ENCODE measurements around the gene RPRD1B. TPM values are rescaled to one million over a fixed set of nuclear protein-coding genes. Genes with fewer than 3 reads are reported as not detected.

RPRD1B gene
- total RNA-seq, 1 experiment from 2014 or later, result 112 TPM

DNA sequence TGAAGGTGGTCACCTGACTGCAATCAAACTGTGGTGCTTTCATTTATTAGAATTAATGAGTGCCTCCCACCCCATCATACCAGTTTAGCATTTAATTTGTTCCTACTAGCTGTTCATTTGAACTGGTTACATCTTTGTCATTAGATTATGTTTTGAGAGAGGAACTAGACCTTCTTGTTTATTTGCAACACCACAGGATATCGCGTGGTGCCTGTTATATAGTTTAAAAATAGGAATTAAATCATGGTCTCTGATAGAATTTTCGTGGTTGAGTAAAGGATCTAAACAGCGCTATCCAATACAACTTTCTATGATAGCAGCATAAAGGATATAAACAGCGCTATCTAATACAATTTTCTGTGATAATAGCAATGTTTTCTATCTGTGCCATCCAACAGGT lies 2.8 kb downstream of the RPRD1B start:
- peaks cover 68% of the 10 kb centered on the region for H3K36me3 Mint-ChIP-seq (ENCODE audit: insufficient read depth, unreplicated experiment)
- no peaks in the 10 kb centered on the region for H3K27me3 Mint-ChIP-seq (ENCODE audit: insufficient read depth, unreplicated experiment)
- no peak for DNase-seq
- ChIA-PET CTCF (no interaction called here), POLR2A (no interaction called here)
- no peaks in the 10 kb centered on the region for H3K9me3 ChIP-seq
- no TSS peak for BruUV-seq (replicated peaks)
- intact Hi-C loops (cut with micrococcal nuclease; ENCODE audit: unreplicated experiment), result no loop called here
- TF ChIP-seq, protein P1, sequence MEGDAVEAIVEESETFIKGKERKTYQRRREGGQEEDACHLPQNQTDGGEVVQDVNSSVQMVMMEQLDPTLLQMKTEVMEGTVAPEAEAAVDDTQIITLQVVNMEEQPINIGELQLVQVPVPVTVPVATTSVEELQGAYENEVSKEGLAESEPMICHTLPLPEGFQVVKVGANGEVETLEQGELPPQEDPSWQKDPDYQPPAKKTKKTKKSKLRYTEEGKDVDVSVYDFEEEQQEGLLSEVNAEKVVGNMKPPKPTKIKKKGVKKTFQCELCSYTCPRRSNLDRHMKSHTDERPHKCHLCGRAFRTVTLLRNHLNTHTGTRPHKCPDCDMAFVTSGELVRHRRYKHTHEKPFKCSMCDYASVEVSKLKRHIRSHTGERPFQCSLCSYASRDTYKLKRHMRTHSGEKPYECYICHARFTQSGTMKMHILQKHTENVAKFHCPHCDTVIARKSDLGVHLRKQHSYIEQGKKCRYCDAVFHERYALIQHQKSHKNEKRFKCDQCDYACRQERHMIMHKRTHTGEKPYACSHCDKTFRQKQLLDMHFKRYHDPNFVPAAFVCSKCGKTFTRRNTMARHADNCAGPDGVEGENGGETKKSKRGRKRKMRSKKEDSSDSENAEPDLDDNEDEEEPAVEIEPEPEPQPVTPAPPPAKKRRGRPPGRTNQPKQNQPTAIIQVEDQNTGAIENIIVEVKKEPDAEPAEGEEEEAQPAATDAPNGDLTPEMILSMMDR (IDR thresholded peaks at IDR 0.05; ENCODE audit: insufficient read depth in 1 of 2, low read depth in 1 of 2, low read length in 1 of 2, severe bottlenecking in 1 of 2, unreplicated experiment in 1 of 2), result no peak
- peaks cover 23% of the 10 kb centered on the region for H3K4me1 Mint-ChIP-seq (ENCODE audit: low read depth, unreplicated experiment)
- H3K27ac Mint-ChIP-seq (ENCODE audit: unreplicated experiment), result no peak overlapping the region
- no peaks in the 10 kb centered on the region for H3K9me3 Mint-ChIP-seq (ENCODE audit: unreplicated experiment)
- H3K4me3 ChIP-seq (ENCODE audit: low read depth, low read length), result no peak overlapping the region
- peaks cover 3% of the 10 kb centered on the region for H3K36me3 ChIP-seq (ENCODE audit: control insufficient read depth, insufficient read depth, low read length)
- peaks cover 33% of the 10 kb centered on the region for H3K4me1 ChIP-seq
- H3K27me3 ChIP-seq (replicated peaks; ENCODE audit: control insufficient read depth, insufficient read depth, low read length), result no peaks in the 10 kb centered on the region
- no peak overlapping the region for H3K4me3 Mint-ChIP-seq (ENCODE audit: unreplicated experiment)

DNA sequence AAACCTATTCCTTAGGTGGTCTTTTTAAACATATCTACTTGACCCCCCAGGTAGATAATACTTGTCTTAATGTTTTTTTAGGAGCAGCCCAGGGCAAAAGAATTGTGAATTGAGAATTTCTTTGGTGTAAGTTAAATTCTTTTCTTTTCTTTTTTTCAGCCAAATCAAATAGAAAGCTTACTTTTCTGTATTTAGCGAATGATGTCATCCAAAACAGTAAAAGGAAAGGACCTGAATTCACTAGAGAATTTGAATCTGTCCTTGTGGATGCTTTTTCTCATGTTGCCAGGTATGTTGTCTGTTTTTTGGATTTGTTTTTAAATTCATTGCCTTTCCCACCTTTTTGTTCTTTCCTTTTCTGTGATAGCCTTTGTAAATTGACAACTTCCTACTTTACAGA lies 6.7 kb downstream of the RPRD1B start:
- H3K36me3 ChIP-seq (ENCODE audit: control insufficient read depth, insufficient read depth, low read length), result peaks cover 4% of the 10 kb centered on the region
- H3K36me3 Mint-ChIP-seq (ENCODE audit: insufficient read depth, unreplicated experiment), result peaks cover 82% of the 10 kb centered on the region
- POLR2A ChIA-PET, result no interaction called here

DNA sequence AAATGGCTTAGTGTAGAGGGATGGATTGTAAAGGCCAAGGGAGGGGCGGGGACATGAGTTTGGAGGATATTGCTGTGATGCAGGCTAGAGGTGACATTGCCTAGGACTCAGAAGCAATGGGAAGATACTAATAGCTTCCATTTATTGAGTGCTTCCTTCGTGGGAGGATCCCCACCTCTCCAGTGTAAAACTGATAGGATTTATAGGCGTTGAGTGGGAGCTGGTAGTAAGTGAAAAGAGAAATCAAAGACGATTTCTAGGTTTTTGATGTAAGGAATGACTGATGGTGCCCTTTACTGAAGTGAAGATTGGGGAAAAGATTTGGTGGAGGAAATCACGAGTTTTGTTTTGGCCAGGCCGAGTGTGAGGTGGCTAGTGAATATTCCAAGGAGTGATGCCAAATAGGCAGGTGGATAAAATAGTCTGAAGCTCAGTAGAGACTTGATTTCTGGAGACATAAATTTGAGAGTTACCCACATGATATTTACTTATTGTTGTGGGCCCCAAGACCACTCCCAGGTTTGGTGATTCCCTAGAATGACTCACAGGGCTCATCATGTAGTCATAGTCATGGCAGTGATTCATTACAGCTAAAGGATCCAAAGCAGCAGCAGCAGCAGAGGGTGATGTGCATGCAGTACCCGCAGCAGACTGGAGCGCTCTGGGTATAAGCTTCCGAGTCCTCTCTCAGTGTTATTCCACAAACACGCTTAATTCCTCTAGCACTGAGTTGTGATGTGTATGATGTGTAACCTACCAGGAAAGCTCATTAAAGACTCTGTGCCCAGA lies 10.2 kb downstream of the RPRD1B start:
- no peak for DNase-seq
- H3K27ac Mint-ChIP-seq (ENCODE audit: unreplicated experiment), result no peak overlapping the region
- TF ChIP-seq, protein P1 (IDR thresholded peaks at IDR 0.05; ENCODE audit: insufficient read depth in 1 of 2, low read depth in 1 of 2, low read length in 1 of 2, severe bottlenecking in 1 of 2, unreplicated experiment in 1 of 2), result no peak
- no peaks in the 10 kb centered on the region for H3K27me3 Mint-ChIP-seq (ENCODE audit: insufficient read depth, unreplicated experiment)
- Histone ChIP-seq H3K36me3 (ENCODE audit: control insufficient read depth, insufficient read depth, low read length) (peaks cover 4% of the 10 kb centered on the region; the same call in 1 of the 2 replicates), H3K27me3 (replicated peaks; ENCODE audit: control insufficient read depth, insufficient read depth, low read length) (no peaks in the 10 kb centered on the region), H3K9me3 (no peaks in the 10 kb centered on the region), H3K4me3 (ENCODE audit: low read depth, low read length) (no peak overlapping the region), H3K4me1 (0 out of 2 replicates have a peak, but pooled peaks cover 8% of the 10 kb centered on the region)
- peaks cover 69% of the 10 kb centered on the region for H3K36me3 Mint-ChIP-seq (ENCODE audit: insufficient read depth, unreplicated experiment)
- intact Hi-C loops (cut with micrococcal nuclease; ENCODE audit: unreplicated experiment), result no loop called here
- ChIA-PET POLR2A (interaction anchor here (2.3 kb wide), 1 partner anchor 10 kb away, joined by 10 read pairs; the partner anchor contains the start of genes RPRD1B and TTI1), CTCF (interaction anchor here (0.5 to 1.0 kb wide), 2 partner anchors 14 to 849 kb away, joined by 7 to 9 read pairs; no protein-coding TSS in a partner anchor)
- peaks cover 23% of the 10 kb centered on the region for H3K4me1 Mint-ChIP-seq (ENCODE audit: low read depth, unreplicated experiment)
- no peak overlapping the region for H3K4me3 Mint-ChIP-seq (ENCODE audit: unreplicated experiment)
- BruUV-seq (replicated peaks), result no TSS peak
- H3K9me3 Mint-ChIP-seq (ENCODE audit: unreplicated experiment), result no peaks in the 10 kb centered on the region

More for the DNA sequence above, 6.7 kb downstream of the RPRD1B start:
- Histone ChIP-seq H3K4me3 (ENCODE audit: low read depth, low read length) (no peak overlapping the region), H3K4me1 (peaks cover 16% of the 10 kb centered on the region), H3K9me3 (no peaks in the 10 kb centered on the region), H3K27me3 (replicated peaks; ENCODE audit: control insufficient read depth, insufficient read depth, low read length) (no peaks in the 10 kb centered on the region)
- Mint-ChIP-seq H3K27ac (ENCODE audit: unreplicated experiment) (no peak overlapping the region), H3K27me3 (ENCODE audit: insufficient read depth, unreplicated experiment) (no peaks in the 10 kb centered on the region), H3K9me3 (ENCODE audit: unreplicated experiment) (no peaks in the 10 kb centered on the region), H3K4me1 (ENCODE audit: low read depth, unreplicated experiment) (peaks cover 20% of the 10 kb centered on the region), H3K4me3 (ENCODE audit: unreplicated experiment) (no peak overlapping the region)
- intact Hi-C loops (cut with micrococcal nuclease; ENCODE audit: unreplicated experiment), result no loop called here
- no peak for DNase-seq
- BruUV-seq (replicated peaks), result no TSS peak
- TF ChIP-seq, protein P1 (IDR thresholded peaks at IDR 0.05; ENCODE audit: insufficient read depth in 1 of 2, low read depth in 1 of 2, low read length in 1 of 2, severe bottlenecking in 1 of 2, unreplicated experiment in 1 of 2), result no peak
- CTCF ChIA-PET, result no interaction called here
